ENCODE results near the gene VPS18.

Gene VPS18

GRCh38 chr15:40871749-40872617 is 22.3 kb upstream of the VPS18 start:
- no peak overlapping the region for H3K4me2 ChIP-seq (ENCODE audit: low read length)
- H3K27ac ChIP-seq (ENCODE audit: low read depth, low read length), result no peak overlapping the region
- no peaks in the 10 kb centered on the region for H3K9me2 ChIP-seq (replicated peaks; ENCODE audit: control insufficient read depth, low read length)
- no peaks in the 10 kb centered on the region for H3K79me2 ChIP-seq (ENCODE audit: control insufficient read depth, low read length)
- no peaks in the 10 kb centered on the region for H4K20me1 ChIP-seq (ENCODE audit: control insufficient read depth, insufficient read depth, low read depth, low read length)
- no peak for TF ChIP-seq EZH2phosphoT487 (IDR thresholded peaks at IDR 0.05; ENCODE audit: borderline replicate concordance, low read length)
- TF ChIP-seq CTCF (IDR thresholded peaks at IDR 0.05; ENCODE audit: low read depth, low read length, poor library complexity, severe bottlenecking), result no peak
- H3F3A ChIP-seq (ENCODE audit: control insufficient read depth, insufficient read depth), result no peaks in the 10 kb centered on the region
- no peaks in the 10 kb centered on the region for H3K27me3 ChIP-seq (ENCODE audit: control insufficient read depth, low read length)
- no peaks in the 10 kb centered on the region for H3K36me3 ChIP-seq (ENCODE audit: control insufficient read depth, low read length)
- H3K4me1 ChIP-seq (ENCODE audit: control insufficient read depth, low read length), result peaks cover 22% of the 10 kb centered on the region
- no peaks in the 10 kb centered on the region for H3K9me3 ChIP-seq (ENCODE audit: control insufficient read depth, insufficient read depth, low read length)
- H3K4me3 ChIP-seq (ENCODE audit: low read length), result no peak overlapping the region

GRCh38 chr15:40872791-40873693 is 21.2 kb upstream of the VPS18 start:
- TF ChIP-seq EZH2phosphoT487 (IDR thresholded peaks at IDR 0.05; ENCODE audit: borderline replicate concordance, low read length) (no peak), CTCF (IDR thresholded peaks at IDR 0.05; ENCODE audit: low read depth, low read length, poor library complexity, severe bottlenecking) (no peak)
- no peak overlapping the region for H3K27ac ChIP-seq (ENCODE audit: low read depth, low read length)

GRCh38 chr15:40873694-40874561 is 20.3 kb upstream of the VPS18 start, which contains the start of gene RHOV:
RHOV (minus strand) TSS chr15:40874234; CDS start chr15:40874139, 95 bp downstream.
- H3K9me3 ChIP-seq (ENCODE audit: control insufficient read depth, insufficient read depth, low read length), result no peaks in the 10 kb centered on the region
- H3K79me2 ChIP-seq (ENCODE audit: control insufficient read depth, low read length), result no peaks in the 10 kb centered on the region
- no peak for TF ChIP-seq EZH2phosphoT487 (IDR thresholded peaks at IDR 0.05; ENCODE audit: borderline replicate concordance, low read length)
- peak; percentile 57 for TF ChIP-seq CTCF (IDR thresholded peaks at IDR 0.05; ENCODE audit: low read depth, low read length, poor library complexity, severe bottlenecking)
- peaks cover 22% of the 10 kb centered on the region for H3K4me1 ChIP-seq (ENCODE audit: control insufficient read depth, low read length)
- no peaks in the 10 kb centered on the region for H4K20me1 ChIP-seq (ENCODE audit: control insufficient read depth, insufficient read depth, low read depth, low read length)
- H3F3A ChIP-seq (ENCODE audit: control insufficient read depth, insufficient read depth), result no peaks in the 10 kb centered on the region
- H3K36me3 ChIP-seq (ENCODE audit: control insufficient read depth, low read length), result no peaks in the 10 kb centered on the region
- H3K4me2 ChIP-seq (ENCODE audit: low read length), result peak within 1 kb of the TSS; percentile 100
- H3K27me3 ChIP-seq (ENCODE audit: control insufficient read depth, low read length), result no peaks in the 10 kb centered on the region
- peak within 1 kb of the TSS; percentile 90 for H3K4me3 ChIP-seq (ENCODE audit: low read length)
- no peaks in the 10 kb centered on the region for H3K9me2 ChIP-seq (replicated peaks; ENCODE audit: control insufficient read depth, low read length)
- H3K27ac ChIP-seq (ENCODE audit: low read depth, low read length), result no peak within 1 kb of the TSS

More at GRCh38 chr15:40872791-40873693, 21.2 kb upstream of the VPS18 start:
- no peaks in the 10 kb centered on the region for H3K27me3 ChIP-seq (ENCODE audit: control insufficient read depth, low read length)
- peak overlapping the region; percentile 100 for H3K4me2 ChIP-seq (ENCODE audit: low read length)
- H3K4me3 ChIP-seq (ENCODE audit: low read length), result peak overlapping the region; percentile 90
- no peaks in the 10 kb centered on the region for H3F3A ChIP-seq (ENCODE audit: control insufficient read depth, insufficient read depth)
- no peaks in the 10 kb centered on the region for H3K79me2 ChIP-seq (ENCODE audit: control insufficient read depth, low read length)
- H4K20me1 ChIP-seq (ENCODE audit: control insufficient read depth, insufficient read depth, low read depth, low read length), result no peaks in the 10 kb centered on the region
- H3K9me3 ChIP-seq (ENCODE audit: control insufficient read depth, insufficient read depth, low read length), result no peaks in the 10 kb centered on the region
- H3K36me3 ChIP-seq (ENCODE audit: control insufficient read depth, low read length), result no peaks in the 10 kb centered on the region
- H3K4me1 ChIP-seq (ENCODE audit: control insufficient read depth, low read length), result peaks cover 22% of the 10 kb centered on the region
- H3K9me2 ChIP-seq (replicated peaks; ENCODE audit: control insufficient read depth, low read length), result no peaks in the 10 kb centered on the region

All from DOHH2 (cell line).